AG09319 (cell line): ENCODE data around the gene CLEC10A.

ENCODE experiments used
- DNase-seq: peaks from one replicate; pipeline ENCODE4 v3.0.0-alpha.2; 2010; ENCODE audit warnings: low read depth; ENCODE audit errors: extremely low read depth
- TF ChIP-seq, protein P1 (sequence below): IDR thresholded peaks from 2 replicates; pipeline ENCODE4 v1.5.1; 2011; ENCODE audit warnings: low read depth, mild to moderate bottlenecking, inconsistent platforms, low read length, moderate library complexity

CLEC10A gene

DNA sequence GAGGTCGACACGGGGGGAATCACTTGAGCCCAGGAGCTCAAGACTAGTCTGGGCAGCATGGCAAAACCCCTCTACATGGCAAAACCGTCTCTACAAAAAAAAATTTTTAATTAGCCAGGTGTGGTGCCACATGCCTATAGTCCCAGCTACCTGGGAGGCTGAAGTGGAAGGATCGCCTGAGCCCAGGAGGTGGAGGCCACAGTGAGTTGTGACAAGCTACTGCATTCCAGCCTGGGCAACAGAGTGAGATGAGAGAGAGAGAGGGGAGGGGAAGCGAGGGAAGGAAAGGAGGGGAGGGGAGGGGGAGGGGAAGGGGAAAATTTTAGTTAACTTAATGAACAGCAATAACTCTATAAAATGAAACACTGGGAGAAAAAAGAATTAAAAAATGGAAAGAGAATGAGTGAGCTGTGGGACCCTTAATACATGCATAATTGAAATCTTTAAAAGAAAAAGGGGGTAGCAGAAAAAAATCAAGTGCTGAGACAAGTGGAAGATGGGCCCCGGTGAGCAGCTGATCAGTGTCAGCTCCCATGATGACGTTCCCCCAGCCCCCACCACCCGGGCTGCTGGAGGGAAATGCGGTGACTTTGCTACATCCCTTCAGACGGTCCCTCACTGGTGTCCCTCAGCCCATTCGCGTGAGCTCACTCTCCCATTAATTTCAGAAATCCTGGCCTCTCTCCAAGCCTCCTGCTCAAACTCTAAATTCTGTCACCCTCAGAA is 31.9 kb upstream of the CLEC10A start:
- TF ChIP-seq, protein P1, sequence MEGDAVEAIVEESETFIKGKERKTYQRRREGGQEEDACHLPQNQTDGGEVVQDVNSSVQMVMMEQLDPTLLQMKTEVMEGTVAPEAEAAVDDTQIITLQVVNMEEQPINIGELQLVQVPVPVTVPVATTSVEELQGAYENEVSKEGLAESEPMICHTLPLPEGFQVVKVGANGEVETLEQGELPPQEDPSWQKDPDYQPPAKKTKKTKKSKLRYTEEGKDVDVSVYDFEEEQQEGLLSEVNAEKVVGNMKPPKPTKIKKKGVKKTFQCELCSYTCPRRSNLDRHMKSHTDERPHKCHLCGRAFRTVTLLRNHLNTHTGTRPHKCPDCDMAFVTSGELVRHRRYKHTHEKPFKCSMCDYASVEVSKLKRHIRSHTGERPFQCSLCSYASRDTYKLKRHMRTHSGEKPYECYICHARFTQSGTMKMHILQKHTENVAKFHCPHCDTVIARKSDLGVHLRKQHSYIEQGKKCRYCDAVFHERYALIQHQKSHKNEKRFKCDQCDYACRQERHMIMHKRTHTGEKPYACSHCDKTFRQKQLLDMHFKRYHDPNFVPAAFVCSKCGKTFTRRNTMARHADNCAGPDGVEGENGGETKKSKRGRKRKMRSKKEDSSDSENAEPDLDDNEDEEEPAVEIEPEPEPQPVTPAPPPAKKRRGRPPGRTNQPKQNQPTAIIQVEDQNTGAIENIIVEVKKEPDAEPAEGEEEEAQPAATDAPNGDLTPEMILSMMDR, result no peak

DNA sequence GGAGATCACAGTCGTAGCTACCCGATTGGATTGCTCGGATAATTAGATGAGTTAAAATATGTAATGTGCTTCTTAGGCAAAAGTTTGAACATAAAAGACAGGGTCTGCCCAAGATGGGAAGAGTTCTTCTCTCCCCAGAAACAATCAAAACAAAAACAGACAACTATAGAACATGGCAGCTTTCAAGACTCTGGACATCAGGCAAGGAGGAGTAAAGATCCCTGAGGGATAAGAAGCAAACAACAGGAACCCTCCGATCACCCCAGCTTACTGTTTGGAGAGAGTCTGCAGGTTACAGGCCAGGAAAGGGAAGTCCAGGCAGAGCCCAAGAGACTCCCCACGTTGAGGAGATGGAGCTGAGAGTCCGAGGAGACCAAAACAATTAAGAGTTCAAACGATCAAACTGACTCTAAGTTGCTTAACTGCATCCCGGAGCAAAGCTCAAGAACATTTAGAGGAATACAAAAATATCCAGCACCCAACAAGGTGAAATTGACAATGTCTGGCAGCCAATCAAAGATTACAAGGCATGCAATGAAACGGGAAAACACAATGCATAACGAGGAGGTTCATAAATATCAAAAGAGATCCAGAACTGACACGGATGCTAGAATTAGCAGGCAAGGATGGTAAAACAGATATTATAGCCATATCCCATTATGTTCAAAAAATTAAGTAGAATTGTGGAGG is 30.7 kb upstream of the CLEC10A start:
- TF ChIP-seq, protein P1, result no peak
- no peak for DNase-seq

More for the DNA sequence above, 31.9 kb upstream of the CLEC10A start:
- DNase-seq, result no peak

DNA sequence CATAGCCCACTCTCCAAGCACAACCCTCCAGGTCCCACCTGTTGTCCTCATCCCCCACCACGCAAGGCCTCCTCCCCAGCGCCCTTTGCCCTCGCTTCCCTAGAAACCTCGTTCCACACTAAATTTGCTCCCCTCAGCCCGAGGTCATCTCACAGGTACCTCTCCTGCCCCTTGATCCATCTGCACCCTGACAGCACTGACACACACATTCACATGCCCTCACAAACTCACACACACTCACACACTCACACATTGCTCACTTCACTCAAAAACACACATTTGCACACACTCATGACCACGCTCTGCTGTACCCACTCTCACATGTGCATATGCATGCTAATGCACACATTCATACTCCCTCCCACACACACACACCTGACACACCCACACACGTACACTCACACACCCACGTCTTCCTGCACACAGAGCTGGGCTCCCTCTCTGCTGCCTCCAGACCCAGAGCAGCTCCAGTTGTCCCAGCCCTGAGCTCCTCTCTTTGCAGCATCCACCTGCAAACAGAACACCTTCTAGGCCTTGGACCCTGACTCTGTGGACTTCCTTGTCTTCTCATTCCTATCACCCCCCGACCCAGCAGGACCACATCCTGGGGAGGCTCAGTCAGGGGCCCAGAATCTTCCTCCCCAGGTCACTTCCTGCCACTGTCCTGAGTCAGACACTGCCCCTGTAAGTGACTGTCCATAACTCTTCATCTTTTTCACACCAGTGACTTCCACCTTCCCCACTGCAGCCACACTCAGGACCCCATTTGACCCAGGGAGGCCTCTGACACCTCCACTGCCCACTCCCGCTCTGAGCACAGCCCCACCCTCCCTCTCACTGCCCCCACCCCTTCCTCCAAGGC is 29.6 kb upstream of the CLEC10A start:
- DNase-seq, result no peak
- TF ChIP-seq, protein P1, result no peak

DNA sequence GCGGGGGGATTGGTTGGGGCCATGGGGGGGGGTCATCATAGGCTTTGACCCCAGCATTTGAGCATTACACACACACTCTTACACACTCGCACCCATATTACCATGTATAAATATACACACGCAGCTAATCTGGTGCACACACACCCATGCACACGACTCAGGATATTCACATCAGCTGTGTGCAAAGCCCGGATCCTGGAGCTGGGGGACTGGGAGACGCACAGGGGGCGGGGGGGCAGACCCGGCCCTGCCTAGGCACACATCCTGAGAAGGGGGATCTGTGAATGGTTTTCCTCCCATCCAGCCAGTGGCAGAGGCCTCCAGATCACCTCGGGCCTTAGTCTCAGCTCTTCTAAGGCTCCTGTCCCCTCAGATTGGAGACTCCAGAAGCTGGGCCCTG is 28.9 kb upstream of the CLEC10A start:
- no peak for DNase-seq
- TF ChIP-seq, protein P1, result no peak

DNA sequence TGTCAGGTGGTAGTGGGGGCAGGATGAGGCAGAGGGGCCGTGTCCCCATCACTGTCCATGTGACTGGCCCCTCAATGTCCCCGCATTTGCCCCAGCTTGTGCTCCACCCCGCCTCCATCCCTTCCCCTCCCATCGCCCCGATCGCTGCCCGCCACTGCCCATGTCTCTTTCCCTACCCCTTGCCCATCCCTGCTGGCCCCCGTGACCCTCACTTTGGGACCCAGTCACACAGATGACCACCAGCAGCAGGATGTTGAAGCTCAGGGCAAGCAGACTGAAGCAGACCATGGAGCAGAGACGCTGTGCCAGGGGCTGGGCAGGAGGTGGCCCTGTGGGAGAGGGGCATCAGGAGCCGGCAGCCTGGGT is 28.5 kb upstream of the CLEC10A start:
- DNase-seq, result no peak
- TF ChIP-seq, protein P1, result no peak

DNA sequence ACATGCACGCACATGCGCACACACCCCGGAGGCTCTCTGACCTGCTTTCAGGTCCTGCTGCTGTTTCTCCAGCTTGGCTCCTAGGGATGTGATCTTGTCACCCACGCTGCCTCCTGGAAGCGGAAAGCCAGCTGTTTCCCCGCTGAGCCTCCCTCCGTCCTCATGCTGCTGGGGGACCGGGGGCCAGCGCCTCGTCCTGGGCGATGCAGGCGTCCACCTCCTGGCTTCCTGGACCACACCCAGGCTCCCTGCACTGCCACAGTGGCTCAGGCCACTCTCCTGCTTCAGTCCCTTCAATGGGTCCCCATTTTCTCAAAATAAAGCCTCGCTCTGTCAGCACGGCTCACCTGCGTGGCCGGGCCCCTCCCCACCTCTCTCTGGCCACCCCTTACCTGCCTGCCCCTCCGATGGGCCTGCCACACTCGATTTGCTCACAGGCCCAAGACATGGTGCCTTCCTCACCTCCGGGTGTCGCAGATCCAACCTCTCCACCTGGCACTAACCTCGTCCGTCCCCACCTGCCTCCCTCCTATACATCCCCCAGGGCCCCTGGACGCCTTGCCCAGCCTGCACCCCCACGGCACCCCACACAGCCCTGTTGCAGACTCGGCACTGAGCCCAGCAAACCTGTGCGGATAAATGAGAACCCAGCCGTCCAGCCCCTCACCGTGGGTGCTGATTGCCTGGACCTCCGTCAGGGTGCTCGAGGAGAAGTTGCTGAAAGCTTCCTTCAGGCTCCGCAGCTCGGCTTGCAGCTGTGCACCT is 27.9 kb upstream of the CLEC10A start:
- no peak for DNase-seq
- TF ChIP-seq, protein P1, result no peak
